ENCODE results near the gene TAC3.

GRCh38 chr12:57063991-57064685, 47.8 kb upstream of the TAC3 start:
- no peak for TF ChIP-seq POLR2AphosphoS5 (IDR thresholded peaks at IDR 0.05)
- TF ChIP-seq CTCF (IDR thresholded peaks at IDR 0.05), result no peak
- no peak for TF ChIP-seq EP300 (IDR thresholded peaks at IDR 0.05)
- TF ChIP-seq POLR2A (IDR thresholded peaks at IDR 0.05; ENCODE audit: low read depth), result no peak
